VCaP (cell line): ENCODE measurements around the gene MRC2.

Experiments
- H3K27ac ChIP-seq: fragments of 450-650 bp; 2 replicates; pipeline ENCODE4 v1.5.1; 2017
- TF ChIP-seq, protein P1 (sequence below): fragments of 450-650 bp; conservative IDR thresholded peaks from 2 replicates; pipeline ENCODE4 v1.5.1; 2017; ENCODE audit warnings: mild to moderate bottlenecking, moderate library complexity

Gene MRC2

DNA sequence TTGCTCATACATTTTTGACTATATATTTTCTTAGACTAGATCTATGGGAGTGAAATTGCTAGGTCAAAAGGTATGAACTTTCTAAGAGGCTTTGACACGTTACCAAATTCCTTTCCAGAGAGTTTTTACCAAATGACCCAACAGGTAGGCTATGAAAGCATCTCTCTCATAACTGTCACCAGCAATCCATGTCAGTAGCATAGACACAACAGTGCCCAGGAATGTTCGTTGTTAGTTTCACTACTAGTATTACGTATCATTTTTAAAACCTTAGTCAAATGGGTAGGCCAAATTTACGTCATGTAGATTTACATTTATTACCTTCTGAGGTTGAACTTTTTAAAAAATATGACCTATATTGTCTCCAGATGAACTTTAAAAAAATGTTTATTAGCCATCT, 113.8 kb downstream of the MRC2 start:
- no peak overlapping the region for H3K27ac ChIP-seq

More for the DNA sequence above, 113.8 kb downstream of the MRC2 start:
- TF ChIP-seq, protein P1, sequence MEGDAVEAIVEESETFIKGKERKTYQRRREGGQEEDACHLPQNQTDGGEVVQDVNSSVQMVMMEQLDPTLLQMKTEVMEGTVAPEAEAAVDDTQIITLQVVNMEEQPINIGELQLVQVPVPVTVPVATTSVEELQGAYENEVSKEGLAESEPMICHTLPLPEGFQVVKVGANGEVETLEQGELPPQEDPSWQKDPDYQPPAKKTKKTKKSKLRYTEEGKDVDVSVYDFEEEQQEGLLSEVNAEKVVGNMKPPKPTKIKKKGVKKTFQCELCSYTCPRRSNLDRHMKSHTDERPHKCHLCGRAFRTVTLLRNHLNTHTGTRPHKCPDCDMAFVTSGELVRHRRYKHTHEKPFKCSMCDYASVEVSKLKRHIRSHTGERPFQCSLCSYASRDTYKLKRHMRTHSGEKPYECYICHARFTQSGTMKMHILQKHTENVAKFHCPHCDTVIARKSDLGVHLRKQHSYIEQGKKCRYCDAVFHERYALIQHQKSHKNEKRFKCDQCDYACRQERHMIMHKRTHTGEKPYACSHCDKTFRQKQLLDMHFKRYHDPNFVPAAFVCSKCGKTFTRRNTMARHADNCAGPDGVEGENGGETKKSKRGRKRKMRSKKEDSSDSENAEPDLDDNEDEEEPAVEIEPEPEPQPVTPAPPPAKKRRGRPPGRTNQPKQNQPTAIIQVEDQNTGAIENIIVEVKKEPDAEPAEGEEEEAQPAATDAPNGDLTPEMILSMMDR = no peak
